ENCODE results near the gene SPATA31D3.
"Not testable (repeated sequence)": the region's sequence is repeated elsewhere in the genome, so short reads cannot be mapped to it uniquely, and the experiment has no call there.

SPATA31D3 gene

GRCh38 chr9:81974764-81975163, 31.5 kb downstream of the SPATA31D3 start:
- no peaks in the 10 kb centered on the region for H3K4me1 ChIP-seq (ENCODE audit: control insufficient read depth in 1 of 2, insufficient read depth in 2 of 2, low read length in 2 of 2)
- H3K4me3 ChIP-seq (ENCODE audit: low read depth in 1 of 2, low read length in 2 of 2): no peak overlapping the region
- H3K9me3 ChIP-seq (ENCODE audit: control insufficient read depth in 1 of 2, low read length in 2 of 2): no peaks in the 10 kb centered on the region
- no peak overlapping the region for H3K9ac ChIP-seq (ENCODE audit: low read depth in 1 of 2, low read length in 2 of 2)
- H3K36me3 ChIP-seq (ENCODE audit: control insufficient read depth in 1 of 2, insufficient read depth in 2 of 2, low read length in 2 of 2): no peaks in the 10 kb centered on the region
- no peak overlapping the region for H3K27ac ChIP-seq (ENCODE audit: low read depth, low read length)
- H3K27me3 ChIP-seq (ENCODE audit: control insufficient read depth in 1 of 2, insufficient read depth in 2 of 2, low read length in 2 of 2): no peaks in the 10 kb centered on the region

GRCh38 chr9:81976351-81976750, 33.1 kb downstream of the SPATA31D3 start:
- Histone ChIP-seq H3K9me3 (ENCODE audit: control insufficient read depth in 1 of 2, low read length in 2 of 2) (no peaks in the 10 kb centered on the region), H3K9ac (ENCODE audit: low read depth in 1 of 2, low read length in 2 of 2) (no peak overlapping the region), H3K27me3 (ENCODE audit: control insufficient read depth in 1 of 2, insufficient read depth in 2 of 2, low read length in 2 of 2) (no peaks in the 10 kb centered on the region), H3K4me3 (ENCODE audit: low read depth in 1 of 2, low read length in 2 of 2) (no peak overlapping the region), H3K36me3 (ENCODE audit: control insufficient read depth in 1 of 2, insufficient read depth in 2 of 2, low read length in 2 of 2) (no peaks in the 10 kb centered on the region), H3K4me1 (ENCODE audit: control insufficient read depth in 1 of 2, insufficient read depth in 2 of 2, low read length in 2 of 2) (no peaks in the 10 kb centered on the region), H3K27ac (ENCODE audit: low read depth, low read length) (no peak overlapping the region)

DNA sequence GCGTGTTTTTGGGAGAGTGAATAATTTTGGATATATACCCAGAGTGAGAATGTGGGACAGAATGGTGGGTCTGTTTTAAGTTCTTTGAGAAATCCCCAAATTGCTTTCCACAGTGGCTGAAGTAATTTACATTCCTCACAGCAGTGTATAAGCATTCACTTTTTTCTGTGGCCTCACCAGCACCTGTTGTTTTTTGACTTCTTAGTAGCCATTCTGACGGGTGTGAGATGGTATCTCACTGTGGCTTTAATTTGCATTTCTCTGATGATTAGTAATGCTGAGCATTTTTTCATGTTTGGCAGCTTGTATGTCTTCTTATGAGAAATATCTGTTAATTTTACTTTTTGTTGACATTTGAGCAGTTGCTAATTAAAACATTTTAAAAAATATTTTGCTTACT, 35.9 kb downstream of the SPATA31D3 start:
- H3K4me3 ChIP-seq (ENCODE audit: low read depth in 1 of 2, low read length in 2 of 2): no peak overlapping the region
- H3K27ac ChIP-seq (ENCODE audit: low read depth, low read length): no peak overlapping the region
- no peaks in the 10 kb centered on the region for H3K27me3 ChIP-seq (ENCODE audit: control insufficient read depth in 1 of 2, insufficient read depth in 2 of 2, low read length in 2 of 2)
- no peaks in the 10 kb centered on the region for H3K36me3 ChIP-seq (ENCODE audit: control insufficient read depth in 1 of 2, insufficient read depth in 2 of 2, low read length in 2 of 2)
- no peak overlapping the region for H3K9ac ChIP-seq (ENCODE audit: low read depth in 1 of 2, low read length in 2 of 2)
- H3K9me3 ChIP-seq (ENCODE audit: control insufficient read depth in 1 of 2, low read length in 2 of 2): no peaks in the 10 kb centered on the region
- no peaks in the 10 kb centered on the region for H3K4me1 ChIP-seq (ENCODE audit: control insufficient read depth in 1 of 2, insufficient read depth in 2 of 2, low read length in 2 of 2)

- H3K4me3 ChIP-seq (ENCODE audit: low read depth in 1 of 2, low read length in 2 of 2): no peak overlapping the region
- H3K4me1 ChIP-seq (ENCODE audit: control insufficient read depth in 1 of 2, insufficient read depth in 2 of 2, low read length in 2 of 2): no peaks in the 10 kb centered on the region
- H3K27ac ChIP-seq (ENCODE audit: low read depth, low read length): no peak overlapping the region
- no peaks in the 10 kb centered on the region for H3K9me3 ChIP-seq (ENCODE audit: control insufficient read depth in 1 of 2, low read length in 2 of 2)
- no peak overlapping the region for H3K9ac ChIP-seq (ENCODE audit: low read depth in 1 of 2, low read length in 2 of 2)
- no peaks in the 10 kb centered on the region for H3K27me3 ChIP-seq (ENCODE audit: control insufficient read depth in 1 of 2, insufficient read depth in 2 of 2, low read length in 2 of 2)
- no peaks in the 10 kb centered on the region for H3K36me3 ChIP-seq (ENCODE audit: control insufficient read depth in 1 of 2, insufficient read depth in 2 of 2, low read length in 2 of 2)
These were observed 37.3 kb downstream of the SPATA31D3 start for GRCh38 chr9:81980568-81980967.

- Histone ChIP-seq H3K27ac (ENCODE audit: low read depth, low read length) (no peak overlapping the region), H3K9me3 (ENCODE audit: control insufficient read depth in 1 of 2, low read length in 2 of 2) (no peaks in the 10 kb centered on the region)
These were observed 38.6 kb downstream of the SPATA31D3 start for GRCh38 chr9:81981883-81982282.

DNA sequence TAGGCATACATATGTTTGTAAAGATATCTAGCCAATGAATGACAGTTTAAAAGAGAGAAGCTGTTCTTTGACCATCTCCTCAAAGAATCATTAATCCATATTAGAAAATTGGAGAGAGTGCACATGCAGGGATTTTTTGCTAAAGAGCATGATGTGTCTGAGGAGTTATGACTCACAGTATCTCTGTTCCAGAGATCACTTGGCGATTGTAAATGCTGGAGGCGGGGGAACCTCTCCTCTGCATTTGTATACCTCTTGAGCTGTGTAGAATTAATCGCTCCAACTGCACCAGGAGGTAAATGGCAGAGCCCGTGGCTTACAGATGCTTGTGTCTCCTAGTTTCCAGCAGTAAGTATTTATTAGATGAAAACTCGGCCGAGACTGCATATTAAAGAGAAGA, 41.6 kb downstream of the SPATA31D3 start:
- Histone ChIP-seq H3K9me3 (ENCODE audit: control insufficient read depth in 1 of 2, low read length in 2 of 2) (no peaks in the 10 kb centered on the region), H3K27ac (ENCODE audit: low read depth, low read length) (no peak overlapping the region), H3K4me3 (ENCODE audit: low read depth in 1 of 2, low read length in 2 of 2) (no peak overlapping the region), H3K36me3 (ENCODE audit: control insufficient read depth in 1 of 2, insufficient read depth in 2 of 2, low read length in 2 of 2) (no peaks in the 10 kb centered on the region), H3K27me3 (ENCODE audit: control insufficient read depth in 1 of 2, insufficient read depth in 2 of 2, low read length in 2 of 2) (no peaks in the 10 kb centered on the region), H3K9ac (ENCODE audit: low read depth in 1 of 2, low read length in 2 of 2) (no peak overlapping the region), H3K4me1 (ENCODE audit: control insufficient read depth in 1 of 2, insufficient read depth in 2 of 2, low read length in 2 of 2) (no peaks in the 10 kb centered on the region)

More at GRCh38 chr9:81981883-81982282, 38.6 kb downstream of the SPATA31D3 start:
- H3K27me3 ChIP-seq (ENCODE audit: control insufficient read depth in 1 of 2, insufficient read depth in 2 of 2, low read length in 2 of 2): no peaks in the 10 kb centered on the region
- H3K4me1 ChIP-seq (ENCODE audit: control insufficient read depth in 1 of 2, insufficient read depth in 2 of 2, low read length in 2 of 2): no peaks in the 10 kb centered on the region
- no peaks in the 10 kb centered on the region for H3K36me3 ChIP-seq (ENCODE audit: control insufficient read depth in 1 of 2, insufficient read depth in 2 of 2, low read length in 2 of 2)
- no peak overlapping the region for H3K9ac ChIP-seq (ENCODE audit: low read depth in 1 of 2, low read length in 2 of 2)
- H3K4me3 ChIP-seq (ENCODE audit: low read depth in 1 of 2, low read length in 2 of 2): no peak overlapping the region

- H3K4me1 ChIP-seq (ENCODE audit: control insufficient read depth in 1 of 2, insufficient read depth in 2 of 2, low read length in 2 of 2): no peaks in the 10 kb centered on the region
- H3K4me3 ChIP-seq (ENCODE audit: low read depth in 1 of 2, low read length in 2 of 2): no peak overlapping the region
- no peaks in the 10 kb centered on the region for H3K36me3 ChIP-seq (ENCODE audit: control insufficient read depth in 1 of 2, insufficient read depth in 2 of 2, low read length in 2 of 2)
- no peak overlapping the region for H3K27ac ChIP-seq (ENCODE audit: low read depth, low read length)
- H3K9ac ChIP-seq (ENCODE audit: low read depth in 1 of 2, low read length in 2 of 2): no peak overlapping the region
- H3K27me3 ChIP-seq (ENCODE audit: control insufficient read depth in 1 of 2, insufficient read depth in 2 of 2, low read length in 2 of 2): no peaks in the 10 kb centered on the region
- H3K9me3 ChIP-seq (ENCODE audit: control insufficient read depth in 1 of 2, low read length in 2 of 2): no peaks in the 10 kb centered on the region
These were observed 42.8 kb downstream of the SPATA31D3 start for GRCh38 chr9:81986051-81986450.

DNA sequence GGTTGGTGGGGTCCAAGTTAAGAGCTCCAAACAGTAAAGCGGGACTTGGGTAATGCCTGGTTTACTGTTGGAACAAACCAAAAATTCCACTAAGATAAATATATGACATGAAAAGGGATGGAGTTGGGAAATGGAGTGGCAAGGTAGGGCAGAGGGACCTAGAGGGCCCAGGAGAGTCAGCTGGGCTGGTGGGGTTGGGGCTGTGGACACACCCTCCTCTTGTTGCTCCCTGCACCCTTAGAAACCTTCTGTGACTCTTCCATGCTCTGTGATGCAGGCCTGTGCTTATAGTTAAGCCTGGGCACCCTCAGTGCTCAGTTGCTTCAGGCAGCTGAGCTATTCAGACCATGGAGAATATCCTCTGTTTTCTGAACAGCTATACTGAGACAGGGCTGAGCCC, 45.2 kb downstream of the SPATA31D3 start, which contains the start of gene SPATA31D1:
Gene SPATA31D1, plus strand, starts transcription at position 301 of the 400 bp plus-strand sequence. Its CDS starts 47 bp downstream, at position 348.
- not testable (repeated sequence) for H3K9ac ChIP-seq (ENCODE audit: low read depth in 1 of 2, low read length in 2 of 2); H3K4me1 ChIP-seq (ENCODE audit: control insufficient read depth in 1 of 2, insufficient read depth in 2 of 2, low read length in 2 of 2); H3K27ac ChIP-seq (ENCODE audit: low read depth, low read length); H3K4me3 ChIP-seq (ENCODE audit: low read depth in 1 of 2, low read length in 2 of 2); H3K27me3 ChIP-seq (ENCODE audit: control insufficient read depth in 1 of 2, insufficient read depth in 2 of 2, low read length in 2 of 2); H3K9me3 ChIP-seq (ENCODE audit: control insufficient read depth in 1 of 2, low read length in 2 of 2); H3K36me3 ChIP-seq (ENCODE audit: control insufficient read depth in 1 of 2, insufficient read depth in 2 of 2, low read length in 2 of 2)

- Histone ChIP-seq H3K9me3 (ENCODE audit: control insufficient read depth in 1 of 2, low read length in 2 of 2) (no peaks in the 10 kb centered on the region), H3K4me1 (ENCODE audit: control insufficient read depth in 1 of 2, insufficient read depth in 2 of 2, low read length in 2 of 2) (no peaks in the 10 kb centered on the region), H3K36me3 (ENCODE audit: control insufficient read depth in 1 of 2, insufficient read depth in 2 of 2, low read length in 2 of 2) (no peaks in the 10 kb centered on the region), H3K9ac (ENCODE audit: low read depth in 1 of 2, low read length in 2 of 2) (no peak overlapping the region), H3K27me3 (ENCODE audit: control insufficient read depth in 1 of 2, insufficient read depth in 2 of 2, low read length in 2 of 2) (no peaks in the 10 kb centered on the region), H3K27ac (ENCODE audit: low read depth, low read length) (no peak overlapping the region), H3K4me3 (ENCODE audit: low read depth in 1 of 2, low read length in 2 of 2) (no peak overlapping the region)
These were observed 46.4 kb downstream of the SPATA31D3 start for GRCh38 chr9:81989700-81990099.

GRCh38 chr9:81993656-81994055, 50.4 kb downstream of the SPATA31D3 start:
- no peaks in the 10 kb centered on the region for H3K27me3 ChIP-seq (ENCODE audit: control insufficient read depth in 1 of 2, insufficient read depth in 2 of 2, low read length in 2 of 2)
- no peaks in the 10 kb centered on the region for H3K4me1 ChIP-seq (ENCODE audit: control insufficient read depth in 1 of 2, insufficient read depth in 2 of 2, low read length in 2 of 2)
- no peak overlapping the region for H3K27ac ChIP-seq (ENCODE audit: low read depth, low read length)
- no peaks in the 10 kb centered on the region for H3K9me3 ChIP-seq (ENCODE audit: control insufficient read depth in 1 of 2, low read length in 2 of 2)
- H3K4me3 ChIP-seq (ENCODE audit: low read depth in 1 of 2, low read length in 2 of 2): no peak overlapping the region
- H3K36me3 ChIP-seq (ENCODE audit: control insufficient read depth in 1 of 2, insufficient read depth in 2 of 2, low read length in 2 of 2): no peaks in the 10 kb centered on the region
- H3K9ac ChIP-seq (ENCODE audit: low read depth in 1 of 2, low read length in 2 of 2): no peak overlapping the region

Data from duodenal mucosa (tissue), 2 donors.